WTC11 (cell line): ENCODE data around the gene STK32B. TPM values are rescaled to one million over a fixed set of nuclear protein-coding genes. Genes with fewer than 3 reads are reported as not detected.

Source experiments
- ATAC-seq: fragments of 200-7000 bp; cut with Tn5 transposase; 2 replicates; pipeline ENCODE4 v1.10.0; 2021; ENCODE audit warnings: mild to moderate bottlenecking, moderate library complexity
- CTCF ChIA-PET: fragments of 300-600 bp; sonication (Branson Sonifier 250); formaldehyde crosslinking; loops from one replicate; lab custom pipeline; 2021; ENCODE audit warnings: antibody characterized with exemption; lab: Charles Lee
- POLR2A ChIA-PET: fragments of 350-600 bp; sonication (Branson Sonifier 250); formaldehyde crosslinking; loops from one replicate; lab custom pipeline; 2021; ENCODE audit warnings: antibody characterized with exemption; lab: Charles Lee
- DNase-seq: peaks from one replicate; pipeline ENCODE4 v3.0.0; 2021; ENCODE audit warnings: low spot score
- H3K27ac Mint-ChIP-seq: 2 replicates; pipeline ENCODE4 v1.8.0; 2021; ENCODE audit warnings: mixed read lengths
- H3K27me3 Mint-ChIP-seq: 2 replicates; pipeline ENCODE4 v1.8.0; 2021; ENCODE audit warnings: low read depth, mild to moderate bottlenecking, moderate library complexity, mixed read lengths
- H3K36me3 Mint-ChIP-seq: 2 replicates; pipeline ENCODE4 v1.8.0; 2021; ENCODE audit warnings: mixed read lengths
- H3K4me1 Mint-ChIP-seq: 2 replicates; pipeline ENCODE4 v1.8.0; 2022; ENCODE audit warnings: mixed read lengths
- H3K4me3 Mint-ChIP-seq: 2 replicates; pipeline ENCODE4 v1.8.0; 2021; ENCODE audit warnings: mild to moderate bottlenecking, moderate library complexity, mixed read lengths
- H3K9me3 Mint-ChIP-seq: 2 replicates; pipeline ENCODE4 v1.8.0; 2021; ENCODE audit warnings: mixed read lengths
- ATF3 ChIP-seq: sonication (generic); formaldehyde crosslinking; conservative IDR thresholded peaks from 2 replicates; pipeline ENCODE4 v1.8.1; 2022; ENCODE audit warnings: mild to moderate bottlenecking, missing genetic modification reagents
- CREB1 ChIP-seq: sonication (generic); formaldehyde crosslinking; IDR thresholded peaks from 2 replicates; pipeline ENCODE4 v1.8.0; 2023; ENCODE audit warnings: mild to moderate bottlenecking, missing genetic modification reagents
- E2F1 ChIP-seq: sonication (generic); formaldehyde crosslinking; IDR thresholded peaks from 2 replicates; pipeline ENCODE4 v1.8.0; 2022; ENCODE audit warnings: mild to moderate bottlenecking, missing genetic modification reagents
- ETV6 ChIP-seq: sonication (generic); formaldehyde crosslinking; IDR thresholded peaks from 2 replicates; pipeline ENCODE4 v1.8.1; 2022; ENCODE audit warnings: mild to moderate bottlenecking, missing genetic modification reagents
- FOXJ3 ChIP-seq: sonication (generic); formaldehyde crosslinking; IDR thresholded peaks from 2 replicates; pipeline ENCODE4 v1.9.0; 2021; ENCODE audit warnings: missing genetic modification reagents, mild to moderate bottlenecking, borderline replicate concordance
- IRF2 ChIP-seq: sonication (generic); formaldehyde crosslinking; IDR thresholded peaks from 2 replicates; pipeline ENCODE4 v1.8.0; 2022; ENCODE audit warnings: low read depth, missing genetic modification reagents, borderline replicate concordance
- MAX ChIP-seq: sonication (generic); formaldehyde crosslinking; IDR thresholded peaks from 2 replicates; pipeline ENCODE4 v1.8.0; 2022; ENCODE audit warnings: mild to moderate bottlenecking, missing genetic modification reagents
- MXD4 ChIP-seq: fragments of 250-450 bp; sonication (Bioruptor Pico); IDR thresholded peaks from 2 replicates; pipeline ENCODE4 v1.8.0; 2021; ENCODE audit warnings: mild to moderate bottlenecking, moderate library complexity, borderline replicate concordance
- NFATC4 ChIP-seq: fragments of 250-450 bp; sonication (Bioruptor Pico); IDR thresholded peaks from 2 replicates; pipeline ENCODE4 v1.9.0; 2021; ENCODE audit warnings: mild to moderate bottlenecking
- RORB ChIP-seq: fragments of 250-450 bp; sonication (Bioruptor Pico); IDR thresholded peaks from 2 replicates; pipeline ENCODE4 v1.9.0; 2021; ENCODE audit warnings: mild to moderate bottlenecking
- SP1 ChIP-seq: sonication (generic); formaldehyde crosslinking; conservative IDR thresholded peaks from 2 replicates; pipeline ENCODE4 v1.8.1; 2022; ENCODE audit warnings: missing genetic modification reagents
- STAT6 ChIP-seq: sonication (generic); formaldehyde crosslinking; conservative IDR thresholded peaks from 2 replicates; pipeline ENCODE4 v1.8.1; 2023; ENCODE audit warnings: mild to moderate bottlenecking, low read depth, missing genetic modification reagents, moderate library complexity
- TCF7 ChIP-seq: sonication (generic); formaldehyde crosslinking; IDR thresholded peaks from 2 replicates; pipeline ENCODE4 v1.8.0; 2022; ENCODE audit warnings: mild to moderate bottlenecking, low read depth, missing genetic modification reagents, moderate library complexity
- TEAD1 ChIP-seq: sonication (generic); formaldehyde crosslinking; IDR thresholded peaks from 2 replicates; pipeline ENCODE4 v1.8.0; 2022; ENCODE audit warnings: mild to moderate bottlenecking, missing genetic modification reagents
- USF1 ChIP-seq: sonication (generic); formaldehyde crosslinking; IDR thresholded peaks from 2 replicates; pipeline ENCODE4 v1.8.0; 2022; ENCODE audit warnings: mild to moderate bottlenecking, missing genetic modification reagents
- ZBTB21 ChIP-seq: sonication (generic); formaldehyde crosslinking; IDR thresholded peaks from 2 replicates; pipeline ENCODE4 v1.8.1; 2023; ENCODE audit warnings: mild to moderate bottlenecking, missing genetic modification reagents, borderline replicate concordance
- ZNF219 ChIP-seq: sonication (generic); formaldehyde crosslinking; IDR thresholded peaks from 2 replicates; pipeline ENCODE4 v1.8.0; 2023; ENCODE audit warnings: missing genetic modification reagents, mild to moderate bottlenecking, borderline replicate concordance
- ZNF317 ChIP-seq: sonication (generic); formaldehyde crosslinking; IDR thresholded peaks from 2 replicates; pipeline ENCODE4 v1.8.1; 2023; ENCODE audit warnings: low read depth, mild to moderate bottlenecking, moderate library complexity, missing genetic modification reagents, borderline replicate concordance
- ZNF416 ChIP-seq: fragments of 250-450 bp; sonication (Bioruptor Pico); IDR thresholded peaks from 2 replicates; pipeline ENCODE4 v1.9.0; 2021; ENCODE audit warnings: mild to moderate bottlenecking, inconsistent platforms
- ZNF532 ChIP-seq: fragments of 250-450 bp; sonication (Bioruptor Pico); IDR thresholded peaks from 2 replicates; pipeline ENCODE4 v1.9.0; 2021; ENCODE audit warnings: mild to moderate bottlenecking, borderline replicate concordance
- ZNF671 ChIP-seq: fragments of 250-450 bp; sonication (Bioruptor Pico); IDR thresholded peaks from 2 replicates; pipeline ENCODE4 v1.8.0; 2021; ENCODE audit warnings: mild to moderate bottlenecking
- total RNA-seq: library from RNA; stranded (reverse); gene quantifications from 3 replicates; pipeline ENCODE4 v1.2.3, GENCODE V29; 2021

STK32B gene
- total RNA-seq, 1 experiment from 2014 or later: 1.9 TPM

GRCh38 chr4:5215321-5215720 lies 164.0 kb downstream of the STK32B start (continued):
- TF ChIP-seq ZNF532 (CRISPR knock-in tag): no peak
- no peak for TF ChIP-seq TEAD1
- TF ChIP-seq STAT6 (CRISPR knock-in tag): no peak
- no peak for TF ChIP-seq ZNF416 (CRISPR knock-in tag)

- DNase-seq (no peak), ATAC-seq (no peak)
- TF ChIP-seq IRF2 (CRISPR knock-in tag) (no peak), MAX (no peak), ZBTB21 (CRISPR knock-in tag) (no peak), RORB (CRISPR knock-in tag) (no peak), FOXJ3 (CRISPR knock-in tag) (no peak), MXD4 (CRISPR knock-in tag) (no peak), ATF3 (no peak), ZNF671 (no peak), E2F1 (no peak), ETV6 (CRISPR knock-in tag) (no peak), ZNF219 (CRISPR knock-in tag) (no peak), SP1 (CRISPR knock-in tag) (no peak), ZNF317 (CRISPR knock-in tag) (no peak), CREB1 (CRISPR knock-in tag) (no peak), TCF7 (CRISPR knock-in tag) (no peak), USF1 (CRISPR knock-in tag) (no peak), NFATC4 (CRISPR knock-in tag) (no peak)
- ChIA-PET POLR2A (no interaction called here), CTCF (no interaction called here)
- Mint-ChIP-seq H3K4me1 (peaks cover 42% of the 10 kb centered on the region), H3K27me3 (peaks cover 11% of the 10 kb centered on the region), H3K9me3 (peaks cover 24% of the 10 kb centered on the region), H3K4me3 (no peak overlapping the region), H3K27ac (no peak overlapping the region), H3K36me3 (peaks cover 12% of the 10 kb centered on the region)
These were observed 166.1 kb downstream of the STK32B start for GRCh38 chr4:5217421-5217820.
